OCI-LY1 (cell line): Measurements from ENCODE around the gene TBX4.

Experiments used
- H2AFZ ChIP-seq: fragments of 200-600 bp; sonication (generic), shearing (Covaris generic); 2 replicates; pipeline ENCODE4 v1.6.0; 2014; ENCODE audit warnings: antibody characterized with exemption, mild to moderate bottlenecking, low read length
- H3F3A ChIP-seq: fragments of 200-600 bp; sonication (generic), shearing (Covaris generic); 2 replicates; pipeline ENCODE4 v1.6.0; 2014; ENCODE audit warnings: mild to moderate bottlenecking, antibody characterized with exemption, low read length, moderate library complexity; ENCODE audit not compliant: insufficient read depth
- H3K27ac ChIP-seq: fragments of 200-600 bp; sonication (generic); 2 replicates; pipeline ENCODE4 v1.5.1; 2014; ENCODE audit warnings: low read length, mixed run types, mild to moderate bottlenecking, low read depth; ENCODE audit not compliant: poor library complexity, severe bottlenecking
- H3K27me3 ChIP-seq: fragments of 200-600 bp; sonication (generic); 2 replicates; pipeline ENCODE4 v1.6.0; 2014; ENCODE audit warnings: antibody characterized with exemption, mild to moderate bottlenecking, low read length, moderate library complexity; ENCODE audit not compliant: insufficient read depth
- H3K36me3 ChIP-seq: fragments of 200-600 bp; sonication (generic); 2 replicates; pipeline ENCODE4 v1.6.1; 2014; ENCODE audit warnings: mild to moderate bottlenecking, antibody characterized with exemption, low read length, moderate library complexity, mixed read lengths; ENCODE audit not compliant: insufficient read depth
- H3K4me1 ChIP-seq: fragments of 200-600 bp; sonication (generic); 2 replicates; pipeline ENCODE4 v1.5.1; 2014; ENCODE audit warnings: mild to moderate bottlenecking, low read length, moderate library complexity; ENCODE audit not compliant: insufficient read depth, severe bottlenecking
- H3K4me2 ChIP-seq: fragments of 200-600 bp; sonication (generic), shearing (Covaris generic); 2 replicates; pipeline ENCODE4 v1.6.1; 2014; ENCODE audit warnings: low read length
- H3K4me3 ChIP-seq: fragments of 200-600 bp; sonication (generic); 2 replicates; pipeline ENCODE4 v1.5.1; 2014; ENCODE audit warnings: low read length, low read depth, mild to moderate bottlenecking, mixed read lengths; ENCODE audit not compliant: poor library complexity, severe bottlenecking
- H3K79me2 ChIP-seq: fragments of 200-600 bp; shearing (Covaris generic); 2 replicates; pipeline ENCODE4 v1.6.1; 2016; ENCODE audit warnings: mixed run types, low read length, mixed read lengths; ENCODE audit not compliant: insufficient read depth
- H3K9ac ChIP-seq: fragments of 200-600 bp; sonication (generic), shearing (Covaris generic); 2 replicates; pipeline ENCODE4 v1.6.1; 2014; ENCODE audit warnings: mild to moderate bottlenecking, low read length, mixed read lengths
- H3K9me2 ChIP-seq: fragments of 200-600 bp; sonication (generic), shearing (Covaris generic); 2 replicates; pipeline ENCODE4 v1.6.1; 2014; ENCODE audit warnings: low read depth, mild to moderate bottlenecking, low read length, mixed read lengths
- H3K9me3 ChIP-seq: fragments of 200-600 bp; shearing (Covaris generic); 2 replicates; pipeline ENCODE4 v1.6.1; 2014; ENCODE audit warnings: low read length, mixed read lengths
- H4K20me1 ChIP-seq: fragments of 200-600 bp; sonication (generic), shearing (Covaris generic); 2 replicates; pipeline ENCODE4 v1.6.0; 2016; ENCODE audit warnings: mild to moderate bottlenecking, low read length; ENCODE audit not compliant: insufficient read depth
- CTCF ChIP-seq: fragments of 200-600 bp; sonication (generic), shearing (Covaris generic); IDR thresholded peaks from 2 replicates; pipeline ENCODE4 v1.5.1; 2017; ENCODE audit warnings: mild to moderate bottlenecking, antibody characterized with exemption, low read length, moderate library complexity, mixed read lengths
- EZH2 ChIP-seq: fragments of 200-600 bp; sonication (generic), shearing (Covaris generic); IDR thresholded peaks from 2 replicates; pipeline ENCODE4 v1.8.0; 2017; ENCODE audit warnings: borderline replicate concordance, mixed run types, mild to moderate bottlenecking, antibody characterized with exemption, low read length, moderate library complexity, mixed read lengths

The TBX4 gene

GRCh38 chr17:61418449-61418848, 33.8 kb upstream of the TBX4 start:
- TF ChIP-seq EZH2 (no peak), CTCF (no peak)
- Histone ChIP-seq H3K9me3 (no peaks in the 10 kb centered on the region), H3K36me3 (no peaks in the 10 kb centered on the region), H3K4me3 (no peak overlapping the region), H3K27me3 (peaks cover 7% of the 10 kb centered on the region; the same call in 1 of the 2 replicates), H4K20me1 (no peaks in the 10 kb centered on the region), H3K4me1 (peaks cover 4% of the 10 kb centered on the region), H3K4me2 (no peak overlapping the region), H3K9ac (no peak overlapping the region), H3F3A (no peaks in the 10 kb centered on the region), H2AFZ (no peak overlapping the region), H3K27ac (no peak overlapping the region), H3K79me2 (no peaks in the 10 kb centered on the region), H3K9me2 (no peaks in the 10 kb centered on the region)

- H3F3A ChIP-seq, result no peaks in the 10 kb centered on the region
- H3K36me3 ChIP-seq, result no peaks in the 10 kb centered on the region
- peaks cover 7% of the 10 kb centered on the region; the same call in 1 of the 2 replicates for H3K27me3 ChIP-seq
- H3K9me3 ChIP-seq, result no peaks in the 10 kb centered on the region
- H3K79me2 ChIP-seq, result no peaks in the 10 kb centered on the region
- H3K4me3 ChIP-seq, result no peak overlapping the region
- TF ChIP-seq EZH2, result no peak
- TF ChIP-seq CTCF, result no peak
- H3K27ac ChIP-seq, result no peak overlapping the region
- no peaks in the 10 kb centered on the region for H4K20me1 ChIP-seq
- no peak overlapping the region for H2AFZ ChIP-seq
- H3K9me2 ChIP-seq, result no peaks in the 10 kb centered on the region
- peaks cover 4% of the 10 kb centered on the region for H3K4me1 ChIP-seq
- H3K4me2 ChIP-seq, result no peak overlapping the region
- H3K9ac ChIP-seq, result no peak overlapping the region
Measured at GRCh38 chr17:61419496-61420046, 32.7 kb upstream of the TBX4 start.

GRCh38 chr17:61420052-61420451, 32.2 kb upstream of the TBX4 start:
- TF ChIP-seq EZH2 (no peak), CTCF (no peak)
- Histone ChIP-seq H3K9me3 (no peaks in the 10 kb centered on the region), H3K27ac (no peak overlapping the region), H3K36me3 (no peaks in the 10 kb centered on the region), H2AFZ (no peak overlapping the region), H3K4me3 (no peak overlapping the region), H4K20me1 (no peaks in the 10 kb centered on the region), H3K79me2 (no peaks in the 10 kb centered on the region), H3K9ac (no peak overlapping the region), H3F3A (no peaks in the 10 kb centered on the region), H3K4me1 (peaks cover 4% of the 10 kb centered on the region), H3K4me2 (no peak overlapping the region), H3K9me2 (no peaks in the 10 kb centered on the region), H3K27me3 (peaks cover 7% of the 10 kb centered on the region; the same call in 1 of the 2 replicates)
